A549 (cell line): Measurements from ENCODE around the gene POLR3C. TPM values are rescaled to one million over a fixed set of nuclear protein-coding genes. Genes with fewer than 3 reads are reported as not detected.
"Not testable (repeated sequence)": the region's sequence is repeated elsewhere in the genome, so short reads cannot be mapped to it uniquely, and the experiment has no call there.

Experiments used
- ATAC-seq, 2 experiments: fragments of 200-7000 bp in 1 of 2; fragments of >200 bp in 1 of 2; cut with Nextera tagmentation in 1 of 2; cut with Tn5 transposase in 1 of 2; 3 replicates each; pipeline versions ENCODE4 v1.8.0 to v1.9.1; 2018 to 2020; ENCODE audit warnings: mild to moderate bottlenecking in 1 of 2, moderate library complexity in 1 of 2
- CTCF ChIA-PET: fragments of 300-600 bp; sonication (Branson Sonifier 250); formaldehyde crosslinking; extraction: SDS; loops from one replicate; lab custom pipeline; 2021; ENCODE audit warnings: antibody characterized with exemption, inconsistent platforms; lab: Yijun Ruan, JAX
- POLR2A ChIA-PET: fragments of 350-600 bp; formaldehyde crosslinking; extraction: SDS; loops from one replicate; lab custom pipeline; 2021; ENCODE audit warnings: antibody characterized with exemption, inconsistent platforms; lab: Yijun Ruan, JAX
- DNase-seq, 2 experiments: peaks; one replicate each; pipeline versions ENCODE4 v3.0.0 to v3.0.0-alpha.2; 2011 to 2016; ENCODE audit warnings: low read depth in 1 of 2, low spot score in 1 of 2
- FAIRE-seq: peaks from 2 replicates; lab custom pipeline; 2011; peaks lifted over from hg19 to GRCh38; lab: Jason Lieb, UNC
- H3K27ac ChIP-seq, 2 experiments: fragments of >200 bp; sonication (Bioruptor Twin); formaldehyde crosslinking; 3 replicates each; pipeline ENCODE4 v1.5.1; 2016 to 2017
- H3K4me1 ChIP-seq: fragments of >200 bp; sonication (Bioruptor Twin); formaldehyde crosslinking; 3 replicates; pipeline ENCODE4 v1.6.1; 2016
- H3K4me2 ChIP-seq: fragments of >200 bp; sonication (Bioruptor Twin); formaldehyde crosslinking; 3 replicates; pipeline ENCODE4 v1.6.1; 2016
- H3K4me3 ChIP-seq: fragments of >200 bp; sonication (Bioruptor Twin); formaldehyde crosslinking; 3 replicates; pipeline ENCODE4 v1.5.1; 2016
- H3K9me3 ChIP-seq: fragments of >200 bp; sonication (Bioruptor Twin); formaldehyde crosslinking; 3 replicates; pipeline ENCODE4 v1.6.1; 2016
- BHLHE40 ChIP-seq: IDR thresholded peaks from 2 replicates; pipeline ENCODE4 v1.6.1; 2012; ENCODE audit warnings: low read depth, low read length, inconsistent platforms
- E2F6 ChIP-seq: IDR thresholded peaks from 2 replicates; pipeline ENCODE4 v1.6.1; 2012; ENCODE audit warnings: low read depth, borderline replicate concordance
- FOSB ChIP-seq: fragments of 250-450 bp; sonication (Bioruptor Pico); IDR thresholded peaks from 2 replicates; pipeline ENCODE4 v1.5.0; 2020; ENCODE audit warnings: mild to moderate bottlenecking, moderate library complexity
- HEYL ChIP-seq: fragments of 250-450 bp; sonication (Bioruptor Pico); IDR thresholded peaks from 2 replicates; pipeline ENCODE4 v1.8.0; 2021; ENCODE audit warnings: mild to moderate bottlenecking, moderate library complexity
- HMGXB4 ChIP-seq: fragments of 250-450 bp; sonication (Bioruptor Pico); IDR thresholded peaks from 2 replicates; pipeline ENCODE4 v1.5.0; 2021; ENCODE audit warnings: mild to moderate bottlenecking, moderate library complexity, borderline replicate concordance
- MAFK ChIP-seq: fragments of 450-650 bp; IDR thresholded peaks from 2 replicates; pipeline ENCODE4 v1.6.1; 2014; ENCODE audit not compliant: partially characterized antibody
- NFE2L2 ChIP-seq: fragments of 150-350 bp; conservative IDR thresholded peaks from 2 replicates; pipeline ENCODE4 v1.6.1; 2014; ENCODE audit warnings: low read length
- TP53 ChIP-seq: fragments of 250-450 bp; sonication (Bioruptor Pico); IDR thresholded peaks from 2 replicates; pipeline ENCODE4 v1.5.0; 2021; ENCODE audit warnings: mild to moderate bottlenecking, moderate library complexity
- ZSCAN20 ChIP-seq: fragments of 250-450 bp; sonication (Bioruptor Pico); IDR thresholded peaks from 2 replicates; pipeline ENCODE4 v1.8.0; 2022; ENCODE audit warnings: mild to moderate bottlenecking, moderate library complexity
- WGBS: methylation state at CpG from one replicate; pipeline ENCODE4 v1.1.6; 2017; ENCODE audit errors: missing lambda C conversion rate; 5-methylcytosine and 5-hydroxymethylcytosine counted together
- polyA plus RNA-seq, 4 experiments: library from polyadenylated mRNA; depleted of rRNA in 3 of 4; stranded (reverse); fragments of >200 nt; fragmentation: RNase III in 1 of 4; extraction: RNeasy Plus Mini Kit Qiagen cat#74134 plus additional on column Dnase treatment in 1 of 4; gene quantifications; 2 replicates in 3 of 4; 3 replicates in 1 of 4; pipeline ENCODE4 v1.2.3, GENCODE V29; 2011 to 2017
- TF ChIP-seq, protein P1 (sequence below): fragments of 200-600 bp; sonication (generic); IDR thresholded peaks from 2 replicates; pipeline ENCODE4 v1.6.1; 2016; ENCODE audit warnings: antibody characterized with exemption, mild to moderate bottlenecking, moderate library complexity

Gene POLR3C
- polyA plus RNA-seq, 2 of the 4 experiments (the other 2 are of a cell fraction): 26.9 to 65.0 TPM

GRCh38 chr1:145788580-145788979 is 35.4 kb upstream of the POLR3C start:
- Histone ChIP-seq H3K4me1 (peaks cover 34% of the 10 kb centered on the region), H3K4me3 (no peak overlapping the region), H3K4me2 (no peak overlapping the region), H3K9me3 (no peaks in the 10 kb centered on the region), H3K27ac (no peak overlapping the region)
- no peak for FAIRE-seq
- WGBS: 97% methylated on average over 3 of the region's 3 CpGs
- DNase-seq: no peak
- POLR2A ChIA-PET: no interaction called here
- CTCF ChIA-PET: interaction anchor here (1.1 to 1.3 kb wide), 2 partner anchors 8 to 57 kb away, joined by 3 to 7 read pairs; partner anchors contain the start of gene NUDT17
- no peak for ATAC-seq
- no peak for TF ChIP-seq MAFK

DNA sequence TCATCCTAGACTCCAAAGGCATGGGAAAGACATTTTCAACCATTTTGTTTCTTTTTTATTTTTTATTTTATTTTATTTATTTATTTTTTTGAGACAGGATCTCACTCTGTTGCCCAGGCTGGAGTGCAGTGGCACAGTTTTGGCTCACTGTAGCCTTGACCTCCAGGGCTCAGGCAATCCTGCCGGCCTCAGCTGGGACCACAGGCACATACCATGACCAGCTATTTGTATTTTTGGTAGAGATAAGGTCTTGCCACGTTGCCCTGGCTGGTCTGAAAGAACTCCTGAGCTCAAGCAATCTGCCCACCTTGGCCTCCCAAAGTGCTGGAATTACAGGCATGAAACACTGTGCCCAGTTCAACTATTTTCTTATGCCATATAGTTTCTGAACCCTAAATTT is 32.1 kb upstream of the POLR3C start:
- DNase-seq, H3K4me2 ChIP-seq, H3K4me3 ChIP-seq, ATAC-seq, H3K4me1 ChIP-seq, H3K9me3 ChIP-seq, POLR2A ChIA-PET, H3K27ac ChIP-seq, FAIRE-seq: not testable (repeated sequence)
- CTCF ChIA-PET: interaction anchor here (1.3 kb wide), 1 partner anchor 13 kb away, joined by 4 read pairs; no protein-coding TSS in a partner anchor
- 75% methylated on average over 2 of the region's 2 CpGs for WGBS

GRCh38 chr1:145792484-145792883 is 31.5 kb upstream of the POLR3C start:
- CTCF ChIA-PET: interaction anchor here (0.7 to 1.1 kb wide), 2 partner anchors 21 to 117 kb away, joined by 3 read pairs; partner anchors contain the start of gene ITGA10
- Histone ChIP-seq H3K27ac (no peak overlapping the region), H3K4me1 (no peaks in the 10 kb centered on the region), H3K4me3 (no peak overlapping the region), H3K9me3 (peaks cover 10% of the 10 kb centered on the region; the same call in 2 of the 3 replicates), H3K4me2 (no peak overlapping the region)
- ATAC-seq (no peak), FAIRE-seq (no peak), DNase-seq (no peak)
- POLR2A ChIA-PET: no interaction called here
- TF ChIP-seq BHLHE40: no peak
- no peak for TF ChIP-seq FOSB
- no peak for TF ChIP-seq E2F6
- no peak for TF ChIP-seq TP53
- no peak for TF ChIP-seq HEYL
- no peak for TF ChIP-seq HMGXB4 (CRISPR knock-in tag)
- TF ChIP-seq ZSCAN20: no peak
- TF ChIP-seq, protein P1, sequence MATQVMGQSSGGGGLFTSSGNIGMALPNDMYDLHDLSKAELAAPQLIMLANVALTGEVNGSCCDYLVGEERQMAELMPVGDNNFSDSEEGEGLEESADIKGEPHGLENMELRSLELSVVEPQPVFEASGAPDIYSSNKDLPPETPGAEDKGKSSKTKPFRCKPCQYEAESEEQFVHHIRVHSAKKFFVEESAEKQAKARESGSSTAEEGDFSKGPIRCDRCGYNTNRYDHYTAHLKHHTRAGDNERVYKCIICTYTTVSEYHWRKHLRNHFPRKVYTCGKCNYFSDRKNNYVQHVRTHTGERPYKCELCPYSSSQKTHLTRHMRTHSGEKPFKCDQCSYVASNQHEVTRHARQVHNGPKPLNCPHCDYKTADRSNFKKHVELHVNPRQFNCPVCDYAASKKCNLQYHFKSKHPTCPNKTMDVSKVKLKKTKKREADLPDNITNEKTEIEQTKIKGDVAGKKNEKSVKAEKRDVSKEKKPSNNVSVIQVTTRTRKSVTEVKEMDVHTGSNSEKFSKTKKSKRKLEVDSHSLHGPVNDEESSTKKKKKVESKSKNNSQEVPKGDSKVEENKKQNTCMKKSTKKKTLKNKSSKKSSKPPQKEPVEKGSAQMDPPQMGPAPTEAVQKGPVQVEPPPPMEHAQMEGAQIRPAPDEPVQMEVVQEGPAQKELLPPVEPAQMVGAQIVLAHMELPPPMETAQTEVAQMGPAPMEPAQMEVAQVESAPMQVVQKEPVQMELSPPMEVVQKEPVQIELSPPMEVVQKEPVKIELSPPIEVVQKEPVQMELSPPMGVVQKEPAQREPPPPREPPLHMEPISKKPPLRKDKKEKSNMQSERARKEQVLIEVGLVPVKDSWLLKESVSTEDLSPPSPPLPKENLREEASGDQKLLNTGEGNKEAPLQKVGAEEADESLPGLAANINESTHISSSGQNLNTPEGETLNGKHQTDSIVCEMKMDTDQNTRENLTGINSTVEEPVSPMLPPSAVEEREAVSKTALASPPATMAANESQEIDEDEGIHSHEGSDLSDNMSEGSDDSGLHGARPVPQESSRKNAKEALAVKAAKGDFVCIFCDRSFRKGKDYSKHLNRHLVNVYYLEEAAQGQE: no peak
- WGBS: 77% methylated on average over 1 of the region's 1 CpG

DNA sequence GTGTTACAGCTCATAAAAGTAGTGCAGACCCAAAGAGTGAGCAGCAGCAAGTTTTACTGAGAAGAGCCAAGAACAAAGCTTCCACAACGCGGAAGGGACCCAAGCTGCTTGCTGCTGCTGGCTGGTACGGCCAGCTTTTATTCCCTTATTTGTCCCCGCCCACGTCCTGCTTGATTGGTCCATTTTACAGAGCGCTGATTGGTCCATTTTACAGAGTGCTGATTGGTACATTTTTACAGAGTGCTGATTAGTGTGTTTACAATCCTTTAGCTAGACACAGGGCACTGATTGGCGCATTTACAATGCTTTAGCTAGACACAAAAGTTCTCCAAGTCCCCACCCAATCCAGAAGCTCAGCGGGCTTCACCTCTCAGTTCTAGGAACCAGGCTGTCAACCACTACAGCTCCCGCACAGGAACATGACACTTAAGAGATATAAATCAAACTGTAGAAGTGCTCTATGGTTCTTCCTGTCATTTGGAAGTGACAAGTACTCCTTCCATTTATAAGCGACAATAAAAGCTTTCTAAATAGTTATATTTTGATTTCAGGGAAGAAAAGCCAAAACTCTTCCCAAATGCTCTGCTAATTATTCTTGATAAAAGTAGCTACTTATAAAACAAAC is 28.6 kb upstream of the POLR3C start:
- peaks cover 16% of the 10 kb centered on the region; the same call in 2 of the 3 replicates for H3K9me3 ChIP-seq
- ChIA-PET POLR2A (interaction anchor here (1.0 kb wide), 1 partner anchor 13 kb away, joined by 4 read pairs; no protein-coding TSS in a partner anchor), CTCF (interaction anchor here (1.0 to 1.5 kb wide), 3 partner anchors 35 to 74 kb away, joined by 3 to 5 read pairs (median 5); partner anchors contain the start of gene NUDT17)
- H3K4me3 ChIP-seq: no peak overlapping the region
- FAIRE-seq (no peak), ATAC-seq (no peak), DNase-seq (peak in 1 of 2 experiments; percentile 7)
- TF ChIP-seq MAFK (peak; percentile 31), NFE2L2 (no peak)
- H3K27ac ChIP-seq: no peak overlapping the region
- 96% methylated on average over 10 of the region's 10 CpGs for WGBS
- H3K4me2 ChIP-seq: no peak overlapping the region
- H3K4me1 ChIP-seq: no peaks in the 10 kb centered on the region
